ENCODE measurements around the gene KANK2. TPM values are rescaled to one million over a fixed set of nuclear protein-coding genes. Genes with fewer than 3 reads are reported as not detected.

Gene KANK2
- total and polyA plus RNA-seq, 2 of the 13 experiments (the other 11 are each of a cell fraction or from before 2014, with no cell fraction given): 5.7 to 12.9 TPM

- no peak for TF ChIP-seq ZNF136 (CRISPR knock-in tag; IDR thresholded peaks at IDR 0.05; ENCODE audit: low read depth)
- no peak for TF ChIP-seq HHEX (CRISPR knock-in tag; IDR thresholded peaks at IDR 0.05)
- TF ChIP-seq NRL (CRISPR knock-in tag; IDR thresholded peaks at IDR 0.05; ENCODE audit: borderline replicate concordance): no peak
- TF ChIP-seq MED1 (CRISPR knock-in tag; IDR thresholded peaks at IDR 0.05): peak; percentile 43
- no peak for TF ChIP-seq ZNF609 (CRISPR knock-in tag; IDR thresholded peaks at IDR 0.05; ENCODE audit: borderline replicate concordance)
- TF ChIP-seq RAD21 (CRISPR knock-in tag; IDR thresholded peaks at IDR 0.05): peak; percentile 94
- no peak for TF ChIP-seq POLR2G (IDR thresholded peaks at IDR 0.05; ENCODE audit: low read depth, low read length)
- TF ChIP-seq ZSCAN29 (CRISPR knock-in tag; conservative IDR thresholded peaks at IDR 0.05): no peak
- no peak for TF ChIP-seq EP300 (IDR thresholded peaks at IDR 0.05; ENCODE audit: low read depth in 2 of 2, low read length in 2 of 2)
- no peak for TF ChIP-seq EP300 (CRISPR knock-in tag; IDR thresholded peaks at IDR 0.05; ENCODE audit: borderline replicate concordance)
- no peak for TF ChIP-seq NPAS2 (CRISPR knock-in tag; IDR thresholded peaks at IDR 0.05; ENCODE audit: borderline replicate concordance)
- no peak for TF ChIP-seq RNF2 (conservative IDR thresholded peaks at IDR 0.05; ENCODE audit: low read depth)
- no peak for TF ChIP-seq DNMT1 (CRISPR knock-in tag; IDR thresholded peaks at IDR 0.05)
- TF ChIP-seq ZNF251 (CRISPR knock-in tag; IDR thresholded peaks at IDR 0.05): no peak
- TF ChIP-seq, protein P1, sequence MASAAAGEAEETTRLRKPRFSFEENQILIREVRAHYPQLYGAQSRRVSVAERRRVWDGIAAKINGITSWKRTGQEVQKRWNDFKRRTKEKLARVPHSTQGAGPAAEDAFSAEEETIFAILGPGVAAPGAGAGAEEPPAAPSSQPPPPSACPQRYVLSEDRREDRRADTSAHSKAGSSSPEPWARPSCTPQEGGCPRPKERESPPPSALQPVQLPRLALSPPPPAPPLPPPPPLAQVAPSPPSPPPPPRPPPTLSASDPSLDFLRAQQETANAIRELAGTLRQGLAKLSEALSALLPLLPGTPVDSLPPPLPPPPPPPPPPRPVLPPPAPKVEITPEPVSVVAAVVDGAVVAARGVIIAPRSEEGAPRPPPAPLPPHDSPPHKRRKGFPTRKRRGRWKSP (CRISPR knock-in tag; IDR thresholded peaks at IDR 0.05): no peak
- TF ChIP-seq ZNF382 (CRISPR knock-in tag; IDR thresholded peaks at IDR 0.05; ENCODE audit: borderline replicate concordance): no peak
- no peak for TF ChIP-seq ZNF614 (CRISPR knock-in tag; IDR thresholded peaks at IDR 0.05; ENCODE audit: borderline replicate concordance)
- TF ChIP-seq JDP2 (CRISPR knock-in tag; IDR thresholded peaks at IDR 0.05; ENCODE audit: borderline replicate concordance): no peak
- TF ChIP-seq ZNF207 (IDR thresholded peaks at IDR 0.05; ENCODE audit: borderline replicate concordance): no peak
- TF ChIP-seq ZNF589 (CRISPR knock-in tag; conservative IDR thresholded peaks at IDR 0.05): no peak
- TF ChIP-seq ERF (CRISPR knock-in tag; IDR thresholded peaks at IDR 0.05): no peak
- no peak for TF ChIP-seq SRSF4 (IDR thresholded peaks at IDR 0.05; ENCODE audit: low read depth, low read length, poor library complexity, severe bottlenecking)
- no peak for TF ChIP-seq TBL1XR1 (IDR thresholded peaks at IDR 0.05; ENCODE audit: borderline replicate concordance, low read length, partially characterized antibody)
- no peak for TF ChIP-seq HNRNPUL1 (IDR thresholded peaks at IDR 0.05; ENCODE audit: low read depth, low read length)
- TF ChIP-seq THYN1 (CRISPR knock-in tag; IDR thresholded peaks at IDR 0.05; ENCODE audit: borderline replicate concordance, low read depth): no peak
- TF ChIP-seq HNRNPL (IDR thresholded peaks at IDR 0.05; ENCODE audit: low read depth, low read length): no peak
Observed at GRCh38 chr19:11137542-11138384, 59.6 kb downstream of the KANK2 start (continued).

Data from HepG2 (cell line).